ENCODE data around the gene ZNF467.

DNA sequence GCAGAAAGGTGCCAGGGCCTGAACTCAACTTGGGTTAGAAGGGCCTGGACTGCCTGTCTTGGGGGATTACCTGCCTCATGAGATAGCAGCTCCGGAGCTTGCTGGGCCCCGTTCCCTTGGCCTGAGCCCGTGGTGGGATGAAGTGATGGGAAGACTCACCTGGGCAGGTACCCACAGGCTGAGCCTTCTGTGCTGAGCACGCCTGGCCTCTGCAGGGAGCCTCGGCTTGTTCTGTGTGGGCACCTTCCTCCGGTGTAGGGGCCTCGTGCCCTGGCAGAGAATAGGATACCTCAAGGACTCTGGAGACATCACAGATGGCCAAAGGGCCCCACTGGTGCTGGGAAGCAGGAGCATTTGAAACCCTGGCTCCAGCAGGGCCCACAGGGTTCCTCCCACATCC is 4.5 kb downstream of the ZNF467 start:
- TF ChIP-seq, protein P1, sequence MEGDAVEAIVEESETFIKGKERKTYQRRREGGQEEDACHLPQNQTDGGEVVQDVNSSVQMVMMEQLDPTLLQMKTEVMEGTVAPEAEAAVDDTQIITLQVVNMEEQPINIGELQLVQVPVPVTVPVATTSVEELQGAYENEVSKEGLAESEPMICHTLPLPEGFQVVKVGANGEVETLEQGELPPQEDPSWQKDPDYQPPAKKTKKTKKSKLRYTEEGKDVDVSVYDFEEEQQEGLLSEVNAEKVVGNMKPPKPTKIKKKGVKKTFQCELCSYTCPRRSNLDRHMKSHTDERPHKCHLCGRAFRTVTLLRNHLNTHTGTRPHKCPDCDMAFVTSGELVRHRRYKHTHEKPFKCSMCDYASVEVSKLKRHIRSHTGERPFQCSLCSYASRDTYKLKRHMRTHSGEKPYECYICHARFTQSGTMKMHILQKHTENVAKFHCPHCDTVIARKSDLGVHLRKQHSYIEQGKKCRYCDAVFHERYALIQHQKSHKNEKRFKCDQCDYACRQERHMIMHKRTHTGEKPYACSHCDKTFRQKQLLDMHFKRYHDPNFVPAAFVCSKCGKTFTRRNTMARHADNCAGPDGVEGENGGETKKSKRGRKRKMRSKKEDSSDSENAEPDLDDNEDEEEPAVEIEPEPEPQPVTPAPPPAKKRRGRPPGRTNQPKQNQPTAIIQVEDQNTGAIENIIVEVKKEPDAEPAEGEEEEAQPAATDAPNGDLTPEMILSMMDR (IDR thresholded peaks at IDR 0.05; ENCODE audit: extremely low read depth in 1 of 2, insufficient read depth in 1 of 2, low read depth in 1 of 2, low read length in 2 of 2), result no peak
- TF ChIP-seq, protein P2, sequence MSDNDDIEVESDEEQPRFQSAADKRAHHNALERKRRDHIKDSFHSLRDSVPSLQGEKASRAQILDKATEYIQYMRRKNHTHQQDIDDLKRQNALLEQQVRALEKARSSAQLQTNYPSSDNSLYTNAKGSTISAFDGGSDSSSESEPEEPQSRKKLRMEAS (IDR thresholded peaks at IDR 0.05; ENCODE audit: insufficient read depth, insufficient read length), result no peak
- TF ChIP-seq EZH2 (IDR thresholded peaks at IDR 0.05; ENCODE audit: borderline replicate concordance, low read depth, low read length, severe bottlenecking) (no peak), JUN (IDR thresholded peaks at IDR 0.05; ENCODE audit: borderline replicate concordance, insufficient read depth, insufficient read length, low read depth) (no peak), POLR2AphosphoS5 (IDR thresholded peaks at IDR 0.05; ENCODE audit: insufficient read depth, low read depth, low read length) (no peak), POLR2A (IDR thresholded peaks at IDR 0.05; ENCODE audit: low read depth, low read length) (no peak), FOS (IDR thresholded peaks at IDR 0.05; ENCODE audit: borderline replicate concordance, insufficient read depth, low read length) (no peak)

Data from endothelial cell of umbilical vein (primary cell).